Epithelial cell of proximal tubule (primary cell): ENCODE results near the gene AQP2. TPM values are rescaled to one million over a fixed set of nuclear protein-coding genes. Genes with fewer than 3 reads are reported as not detected.

Experiments
- DNase-seq: peaks from one replicate; pipeline ENCODE4 v3.0.0-alpha.2; 2011; ENCODE audit warnings: low read depth
- H3K4me3 ChIP-seq: 2 replicates; pipeline ENCODE4 v1.5.1; 2011; ENCODE audit warnings: low read depth, mild to moderate bottlenecking, low read length
- CTCF ChIP-seq: conservative IDR thresholded peaks from 2 replicates; pipeline ENCODE4 v1.5.1; 2012; ENCODE audit warnings: low read depth, mild to moderate bottlenecking, low read length
- total RNA-seq: library from RNA; depleted of rRNA; stranded (reverse); fragments of >200 nt; gene quantifications from 2 replicates; pipeline ENCODE4 v1.2.3, GENCODE V29; 2015

The AQP2 gene
- total RNA-seq, 1 donor from 2014 or later = not detected

GRCh38 chr12:49904601-49905000 lies 45.9 kb upstream of the AQP2 start:
- DNase-seq = no peak
- no peak for TF ChIP-seq CTCF
- H3K4me3 ChIP-seq = no peak overlapping the region

GRCh38 chr12:49905718-49906314 lies 44.7 kb upstream of the AQP2 start:
- DNase-seq = no peak
- no peak for TF ChIP-seq CTCF
- no peak overlapping the region for H3K4me3 ChIP-seq

- TF ChIP-seq CTCF = no peak
- no peak for DNase-seq
- H3K4me3 ChIP-seq = no peak overlapping the region
Measured at GRCh38 chr12:49907352-49907751, 43.2 kb upstream of the AQP2 start.

GRCh38 chr12:49909356-49909755 lies 41.2 kb upstream of the AQP2 start:
- DNase-seq = no peak
- H3K4me3 ChIP-seq = no peak overlapping the region
- no peak for TF ChIP-seq CTCF

GRCh38 chr12:49909826-49910225 lies 40.7 kb upstream of the AQP2 start:
- no peak for TF ChIP-seq CTCF
- no peak overlapping the region for H3K4me3 ChIP-seq
- DNase-seq = no peak

GRCh38 chr12:49910331-49911212 lies 40.0 kb upstream of the AQP2 start:
- no peak overlapping the region for H3K4me3 ChIP-seq
- no peak for DNase-seq
- no peak for TF ChIP-seq CTCF
